ENCODE measurements around the gene IKZF3.

The IKZF3 gene

GRCh38 chr17:39744075-39744835 lies 119.9 kb downstream of the IKZF3 start:
- Histone ChIP-seq H3K9ac (ENCODE audit: low read depth, low read length, poor library complexity, severe bottlenecking) (no peak overlapping the region), H3K27me3 (ENCODE audit: insufficient read depth, low read length, poor library complexity, severe bottlenecking) (no peaks in the 10 kb centered on the region), H2AFZ (ENCODE audit: low read length) (no peak overlapping the region), H3K4me2 (ENCODE audit: low read depth, low read length, poor library complexity, severe bottlenecking) (no peak overlapping the region), H3K79me2 (ENCODE audit: insufficient read depth, low read length) (no peaks in the 10 kb centered on the region), H4K20me1 (ENCODE audit: insufficient read depth, low read length, poor library complexity, severe bottlenecking) (no peaks in the 10 kb centered on the region), H3F3A (ENCODE audit: low read depth) (no peaks in the 10 kb centered on the region), H3K4me3 (ENCODE audit: low read length, poor library complexity, severe bottlenecking) (no peak overlapping the region), H3K36me3 (ENCODE audit: insufficient read depth, low read length) (no peaks in the 10 kb centered on the region), H3K9me2 (replicated peaks; ENCODE audit: low read depth, low read length) (no peaks in the 10 kb centered on the region), H3K4me1 (ENCODE audit: insufficient read depth, low read length, poor library complexity, severe bottlenecking) (no peaks in the 10 kb centered on the region), H3K9me3 (ENCODE audit: insufficient read depth, low read depth, low read length) (no peaks in the 10 kb centered on the region)
- no peak for TF ChIP-seq EZH2phosphoT487 (IDR thresholded peaks at IDR 0.05; ENCODE audit: borderline replicate concordance)
- TF ChIP-seq, protein P1, sequence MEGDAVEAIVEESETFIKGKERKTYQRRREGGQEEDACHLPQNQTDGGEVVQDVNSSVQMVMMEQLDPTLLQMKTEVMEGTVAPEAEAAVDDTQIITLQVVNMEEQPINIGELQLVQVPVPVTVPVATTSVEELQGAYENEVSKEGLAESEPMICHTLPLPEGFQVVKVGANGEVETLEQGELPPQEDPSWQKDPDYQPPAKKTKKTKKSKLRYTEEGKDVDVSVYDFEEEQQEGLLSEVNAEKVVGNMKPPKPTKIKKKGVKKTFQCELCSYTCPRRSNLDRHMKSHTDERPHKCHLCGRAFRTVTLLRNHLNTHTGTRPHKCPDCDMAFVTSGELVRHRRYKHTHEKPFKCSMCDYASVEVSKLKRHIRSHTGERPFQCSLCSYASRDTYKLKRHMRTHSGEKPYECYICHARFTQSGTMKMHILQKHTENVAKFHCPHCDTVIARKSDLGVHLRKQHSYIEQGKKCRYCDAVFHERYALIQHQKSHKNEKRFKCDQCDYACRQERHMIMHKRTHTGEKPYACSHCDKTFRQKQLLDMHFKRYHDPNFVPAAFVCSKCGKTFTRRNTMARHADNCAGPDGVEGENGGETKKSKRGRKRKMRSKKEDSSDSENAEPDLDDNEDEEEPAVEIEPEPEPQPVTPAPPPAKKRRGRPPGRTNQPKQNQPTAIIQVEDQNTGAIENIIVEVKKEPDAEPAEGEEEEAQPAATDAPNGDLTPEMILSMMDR (conservative IDR thresholded peaks at IDR 0.05; ENCODE audit: low read length): no peak

GRCh38 chr17:39742856-39743436 lies 121.2 kb downstream of the IKZF3 start:
- Histone ChIP-seq H3K36me3 (ENCODE audit: insufficient read depth, low read length) (no peaks in the 10 kb centered on the region), H4K20me1 (ENCODE audit: insufficient read depth, low read length, poor library complexity, severe bottlenecking) (no peaks in the 10 kb centered on the region)

GRCh38 chr17:39742126-39742855 lies 121.8 kb downstream of the IKZF3 start:
- Histone ChIP-seq H4K20me1 (ENCODE audit: insufficient read depth, low read length, poor library complexity, severe bottlenecking) (no peaks in the 10 kb centered on the region), H3K4me2 (ENCODE audit: low read depth, low read length, poor library complexity, severe bottlenecking) (no peak overlapping the region), H3K9me2 (replicated peaks; ENCODE audit: low read depth, low read length) (no peaks in the 10 kb centered on the region), H3K4me3 (ENCODE audit: low read length, poor library complexity, severe bottlenecking) (no peak overlapping the region), H3K4me1 (ENCODE audit: insufficient read depth, low read length, poor library complexity, severe bottlenecking) (no peaks in the 10 kb centered on the region), H3K9ac (ENCODE audit: low read depth, low read length, poor library complexity, severe bottlenecking) (no peak overlapping the region), H3K27me3 (ENCODE audit: insufficient read depth, low read length, poor library complexity, severe bottlenecking) (no peaks in the 10 kb centered on the region), H3F3A (ENCODE audit: low read depth) (no peaks in the 10 kb centered on the region), H3K79me2 (ENCODE audit: insufficient read depth, low read length) (no peaks in the 10 kb centered on the region), H3K36me3 (ENCODE audit: insufficient read depth, low read length) (no peaks in the 10 kb centered on the region), H3K9me3 (ENCODE audit: insufficient read depth, low read depth, low read length) (no peaks in the 10 kb centered on the region), H2AFZ (ENCODE audit: low read length) (no peak overlapping the region)
- TF ChIP-seq, protein P1 (conservative IDR thresholded peaks at IDR 0.05; ENCODE audit: low read length): no peak
- TF ChIP-seq EZH2phosphoT487 (IDR thresholded peaks at IDR 0.05; ENCODE audit: borderline replicate concordance): no peak

More at GRCh38 chr17:39742856-39743436, 121.2 kb downstream of the IKZF3 start:
- H3K79me2 ChIP-seq (ENCODE audit: insufficient read depth, low read length): no peaks in the 10 kb centered on the region
- no peaks in the 10 kb centered on the region for H3K9me2 ChIP-seq (replicated peaks; ENCODE audit: low read depth, low read length)
- no peak overlapping the region for H3K4me3 ChIP-seq (ENCODE audit: low read length, poor library complexity, severe bottlenecking)
- H3K9ac ChIP-seq (ENCODE audit: low read depth, low read length, poor library complexity, severe bottlenecking): no peak overlapping the region
- H3F3A ChIP-seq (ENCODE audit: low read depth): no peaks in the 10 kb centered on the region
- H3K27me3 ChIP-seq (ENCODE audit: insufficient read depth, low read length, poor library complexity, severe bottlenecking): no peaks in the 10 kb centered on the region
- H3K9me3 ChIP-seq (ENCODE audit: insufficient read depth, low read depth, low read length): no peaks in the 10 kb centered on the region
- H3K4me1 ChIP-seq (ENCODE audit: insufficient read depth, low read length, poor library complexity, severe bottlenecking): no peaks in the 10 kb centered on the region
- H3K4me2 ChIP-seq (ENCODE audit: low read depth, low read length, poor library complexity, severe bottlenecking): no peak overlapping the region
- TF ChIP-seq EZH2phosphoT487 (IDR thresholded peaks at IDR 0.05; ENCODE audit: borderline replicate concordance): no peak
- TF ChIP-seq, protein P1 (conservative IDR thresholded peaks at IDR 0.05; ENCODE audit: low read length): no peak
- H2AFZ ChIP-seq (ENCODE audit: low read length): no peak overlapping the region

Data from Loucy (cell line).